Karpas-422 (cell line): ENCODE results near the gene LPCAT1. TPM values are rescaled to one million over a fixed set of nuclear protein-coding genes. Genes with fewer than 3 reads are reported as not detected.
"Not testable (repeated sequence)": the region's sequence is repeated elsewhere in the genome, so short reads cannot be mapped to it uniquely, and the experiment has no call there.

Experiments used
- DNase-seq: peaks from one replicate; pipeline ENCODE4 v3.0.0-alpha.2; 2015
- H2AFZ ChIP-seq: fragments of 200-600 bp; sonication (generic); 2 replicates; pipeline ENCODE4 v1.6.1; 2014; ENCODE audit warnings: antibody characterized with exemption, low read length, mixed read lengths
- H3K27ac ChIP-seq: fragments of 200-600 bp; sonication (generic); 2 replicates; pipeline ENCODE4 v1.5.1; 2014; ENCODE audit warnings: mild to moderate bottlenecking, low read length, moderate library complexity
- H3K27me3 ChIP-seq: fragments of 200-600 bp; sonication (generic); 2 replicates; pipeline ENCODE4 v1.6.1; 2014; ENCODE audit warnings: low read length, mixed read lengths
- H3K36me3 ChIP-seq: fragments of 200-600 bp; sonication (generic); 2 replicates; pipeline ENCODE4 v1.6.1; 2014; ENCODE audit warnings: low read length, mixed read lengths; ENCODE audit not compliant: insufficient read depth
- H3K4me1 ChIP-seq: fragments of 200-600 bp; sonication (generic); 2 replicates; pipeline ENCODE4 v1.6.1; 2014; ENCODE audit warnings: mild to moderate bottlenecking, low read length, mixed read lengths
- H3K4me2 ChIP-seq: fragments of 200-600 bp; sonication (generic); 2 replicates; pipeline ENCODE4 v1.6.1; 2014; ENCODE audit warnings: low read length, low read depth, mild to moderate bottlenecking; ENCODE audit not compliant: poor library complexity, severe bottlenecking
- H3K4me3 ChIP-seq: fragments of 200-600 bp; sonication (generic); 2 replicates; pipeline ENCODE4 v1.5.1; 2014; ENCODE audit warnings: mild to moderate bottlenecking, antibody characterized with exemption, low read length, mixed read lengths
- H3K79me2 ChIP-seq: fragments of 200-600 bp; sonication (generic); 2 replicates; pipeline ENCODE4 v1.6.1; 2014; ENCODE audit warnings: mild to moderate bottlenecking, low read length, mixed read lengths
- H3K9ac ChIP-seq: fragments of 200-600 bp; sonication (generic); 2 replicates; pipeline ENCODE4 v1.6.0; 2014; ENCODE audit warnings: low read length
- H3K9me2 ChIP-seq: fragments of 200-600 bp; sonication (generic), shearing (Covaris generic); replicated peaks from 2 replicates; pipeline ENCODE4 v1.6.0; 2014; ENCODE audit warnings: mild to moderate bottlenecking, low read length, moderate library complexity; ENCODE audit not compliant: insufficient read depth
- H3K9me3 ChIP-seq: fragments of 300-700, 200-600 bp; sonication (generic); 2 replicates; pipeline ENCODE4 v1.6.1; 2014; ENCODE audit warnings: low read length, mixed read lengths
- H4K20me1 ChIP-seq: fragments of 200-600 bp; sonication (generic); 2 replicates; pipeline ENCODE4 v1.6.1; 2014; ENCODE audit warnings: mild to moderate bottlenecking, antibody characterized with exemption, low read length, low read depth; ENCODE audit not compliant: insufficient read depth
- total RNA-seq: library from RNA; depleted of rRNA; stranded (reverse); fragments of >200 nt; shearing (Covaris generic); gene quantifications from 2 replicates; pipeline ENCODE4 v1.2.3, GENCODE V29; 2014; ENCODE audit warnings: low replicate concordance

Gene LPCAT1
- total RNA-seq, 1 experiment from 2014 or later: 115 TPM

GRCh38 chr5:1456110-1456881 is 67.5 kb downstream of the LPCAT1 start:
- not testable (repeated sequence) for H3K4me3 ChIP-seq, H4K20me1 ChIP-seq, H2AFZ ChIP-seq, H3K4me2 ChIP-seq, H3K9ac ChIP-seq, DNase-seq, H3K27ac ChIP-seq, H3K9me2 ChIP-seq, H3K79me2 ChIP-seq, H3K27me3 ChIP-seq, H3K4me1 ChIP-seq
- Histone ChIP-seq H3K9me3 (peaks cover 16% of the 10 kb centered on the region), H3K36me3 (peaks cover 21% of the 10 kb centered on the region)

GRCh38 chr5:1453613-1454012 is 70.1 kb downstream of the LPCAT1 start:
- H3K9ac ChIP-seq: no peak overlapping the region

GRCh38 chr5:1449081-1449630 is 74.6 kb downstream of the LPCAT1 start:
- H3K9ac ChIP-seq: no peak overlapping the region
- H3K4me2 ChIP-seq: no peak overlapping the region
- no peaks in the 10 kb centered on the region for H3K36me3 ChIP-seq
- no peaks in the 10 kb centered on the region for H3K9me3 ChIP-seq
- H3K4me1 ChIP-seq: no peaks in the 10 kb centered on the region
- no peaks in the 10 kb centered on the region for H4K20me1 ChIP-seq
- H3K4me3 ChIP-seq: no peak overlapping the region
- H3K79me2 ChIP-seq: no peaks in the 10 kb centered on the region
- no peak overlapping the region for H2AFZ ChIP-seq
- H3K27ac ChIP-seq: no peak overlapping the region
- H3K27me3 ChIP-seq: no peaks in the 10 kb centered on the region
- H3K9me2 ChIP-seq: no peaks in the 10 kb centered on the region
- no peak for DNase-seq

More at GRCh38 chr5:1453613-1454012, 70.1 kb downstream of the LPCAT1 start:
- Histone ChIP-seq H2AFZ (no peak overlapping the region), H3K4me2 (no peak overlapping the region), H3K79me2 (no peaks in the 10 kb centered on the region), H4K20me1 (no peaks in the 10 kb centered on the region), H3K9me3 (peaks cover 16% of the 10 kb centered on the region), H3K36me3 (peaks cover 8% of the 10 kb centered on the region; the same call in 1 of the 2 replicates), H3K9me2 (no peaks in the 10 kb centered on the region), H3K27ac (no peak overlapping the region), H3K4me1 (no peaks in the 10 kb centered on the region), H3K4me3 (no peak overlapping the region), H3K27me3 (no peaks in the 10 kb centered on the region)
- no peak for DNase-seq

- Histone ChIP-seq H4K20me1 (no peaks in the 10 kb centered on the region), H3K79me2 (no peaks in the 10 kb centered on the region), H2AFZ (no peak overlapping the region), H3K4me2 (no peak overlapping the region), H3K9me3 (no peaks in the 10 kb centered on the region), H3K36me3 (no peaks in the 10 kb centered on the region), H3K4me3 (no peak overlapping the region), H3K9ac (no peak overlapping the region), H3K27ac (no peak overlapping the region), H3K9me2 (no peaks in the 10 kb centered on the region), H3K27me3 (no peaks in the 10 kb centered on the region), H3K4me1 (no peaks in the 10 kb centered on the region)
- no peak for DNase-seq
Measured at GRCh38 chr5:1448511-1449011, 75.2 kb downstream of the LPCAT1 start.

- Histone ChIP-seq H3K4me2 (no peak overlapping the region), H4K20me1 (no peaks in the 10 kb centered on the region), H2AFZ (no peak overlapping the region), H3K36me3 (no peaks in the 10 kb centered on the region), H3K9me2 (no peaks in the 10 kb centered on the region), H3K27ac (no peak overlapping the region), H3K27me3 (no peaks in the 10 kb centered on the region), H3K79me2 (no peaks in the 10 kb centered on the region), H3K4me3 (no peak overlapping the region), H3K4me1 (no peaks in the 10 kb centered on the region), H3K9ac (no peak overlapping the region), H3K9me3 (no peaks in the 10 kb centered on the region)
- DNase-seq: no peak
Measured at GRCh38 chr5:1447671-1448361, 75.9 kb downstream of the LPCAT1 start.

GRCh38 chr5:1446602-1447343 is 77.0 kb downstream of the LPCAT1 start:
- H3K27me3 ChIP-seq: no peaks in the 10 kb centered on the region
- no peak overlapping the region for H3K4me2 ChIP-seq
- no peaks in the 10 kb centered on the region for H3K36me3 ChIP-seq
- H3K9ac ChIP-seq: no peak overlapping the region
- no peak overlapping the region for H3K27ac ChIP-seq
- no peaks in the 10 kb centered on the region for H3K79me2 ChIP-seq
- H3K9me2 ChIP-seq: no peaks in the 10 kb centered on the region
- H4K20me1 ChIP-seq: no peaks in the 10 kb centered on the region
- no peaks in the 10 kb centered on the region for H3K4me1 ChIP-seq
- no peak overlapping the region for H3K4me3 ChIP-seq
- DNase-seq: no peak
- H3K9me3 ChIP-seq: no peaks in the 10 kb centered on the region
- no peak overlapping the region for H2AFZ ChIP-seq

GRCh38 chr5:1445689-1446601 is 77.8 kb downstream of the LPCAT1 start:
- Histone ChIP-seq H3K4me2 (no peak overlapping the region), H3K9me3 (no peaks in the 10 kb centered on the region), H3K79me2 (no peaks in the 10 kb centered on the region), H4K20me1 (no peaks in the 10 kb centered on the region), H2AFZ (no peak overlapping the region), H3K36me3 (no peaks in the 10 kb centered on the region), H3K9me2 (no peaks in the 10 kb centered on the region), H3K4me3 (no peak overlapping the region), H3K4me1 (no peaks in the 10 kb centered on the region), H3K27me3 (no peaks in the 10 kb centered on the region), H3K27ac (no peak overlapping the region), H3K9ac (no peak overlapping the region)
- no peak for DNase-seq
